SK-MEL-5 (cell line): ENCODE data around the gene WSCD2. TPM values are rescaled to one million over a fixed set of nuclear protein-coding genes. Genes with fewer than 3 reads are reported as not detected.

Experiments used
- DNase-seq: peaks from one replicate; pipeline ENCODE4 v3.0.0-alpha.2; 2016; ENCODE audit warnings: low read depth, low spot score
- in situ Hi-C: cut with HindIII; loops from 2 replicates; pipeline ENCODE4 v1.10.0; 2016; ENCODE audit warnings: low sequenced_read_pairs, high pct_unique_total_duplicates, low pct_unique_long_range_greater_than_20kb
- total RNA-seq: library from RNA; depleted of rRNA; stranded (reverse); fragments of >200 nt; shearing (Covaris generic); gene quantifications from 2 replicates; pipeline ENCODE4 v1.2.3, GENCODE V29; 2014

Gene WSCD2
- total RNA-seq, 1 experiment from 2014 or later = not detected

DNA sequence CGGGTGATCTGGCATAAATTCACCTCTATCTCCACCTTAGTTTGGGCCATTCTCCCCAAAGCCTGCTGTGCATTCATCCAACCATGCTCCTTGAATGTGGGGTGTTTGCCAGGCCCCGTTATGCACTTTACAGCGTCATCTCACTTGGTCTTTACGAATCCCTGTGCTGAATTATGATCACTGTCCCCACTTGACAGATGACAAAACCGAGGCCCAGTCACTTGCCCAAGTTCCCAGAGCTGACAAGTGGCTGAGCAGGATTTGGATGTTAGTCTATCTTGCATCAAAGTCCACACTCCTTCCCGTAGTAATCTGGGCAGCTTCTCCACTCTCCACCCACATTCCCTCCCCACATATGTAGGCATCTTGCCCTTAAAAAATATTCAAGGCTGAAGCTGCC is 44.8 kb downstream of the WSCD2 start:
- in situ Hi-C loops = no loop called here
- no peak for DNase-seq

DNA sequence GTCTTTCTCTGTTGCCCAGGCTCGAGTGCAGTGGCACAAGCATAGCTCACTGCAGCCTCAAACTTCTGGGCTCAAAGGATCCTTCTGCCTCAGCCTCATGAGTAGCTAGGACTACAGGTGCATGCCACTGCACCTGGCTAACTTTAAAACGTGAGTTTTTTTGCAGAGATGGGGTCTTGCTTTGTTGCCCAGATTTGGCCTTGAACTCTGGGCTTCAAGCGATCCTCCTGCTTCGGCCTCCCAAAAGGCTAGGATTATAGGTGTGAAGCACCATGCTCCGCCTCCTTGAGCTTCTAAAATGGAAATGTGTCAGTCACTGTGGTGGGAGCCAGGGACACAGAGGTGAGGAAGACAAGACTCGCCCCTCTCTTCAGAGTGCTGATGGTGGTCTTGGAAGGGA is 45.6 kb downstream of the WSCD2 start:
- in situ Hi-C loops = no loop called here

DNA sequence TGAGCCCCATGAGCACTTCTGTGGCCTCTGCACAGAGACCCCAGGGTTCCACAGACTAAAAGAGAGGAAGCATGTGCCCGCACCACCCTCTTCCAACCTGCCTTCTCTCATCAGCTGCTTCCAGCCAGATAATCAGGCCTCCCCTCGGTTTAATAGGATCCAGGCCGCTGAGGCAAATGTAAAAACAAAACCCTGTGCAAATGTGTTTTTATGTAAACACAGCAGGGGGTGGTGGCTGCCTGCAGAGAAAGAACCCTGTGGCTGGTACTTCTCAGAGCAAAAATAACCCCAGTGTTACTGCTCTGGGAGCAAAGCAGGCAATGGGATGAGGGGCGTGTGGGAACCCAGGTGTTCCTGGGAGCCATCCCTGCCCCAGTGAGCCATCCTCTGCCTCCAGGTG is 46.2 kb downstream of the WSCD2 start:
- in situ Hi-C loops = no loop called here
- no peak for DNase-seq

More for the DNA sequence above, 45.6 kb downstream of the WSCD2 start:
- no peak for DNase-seq

DNA sequence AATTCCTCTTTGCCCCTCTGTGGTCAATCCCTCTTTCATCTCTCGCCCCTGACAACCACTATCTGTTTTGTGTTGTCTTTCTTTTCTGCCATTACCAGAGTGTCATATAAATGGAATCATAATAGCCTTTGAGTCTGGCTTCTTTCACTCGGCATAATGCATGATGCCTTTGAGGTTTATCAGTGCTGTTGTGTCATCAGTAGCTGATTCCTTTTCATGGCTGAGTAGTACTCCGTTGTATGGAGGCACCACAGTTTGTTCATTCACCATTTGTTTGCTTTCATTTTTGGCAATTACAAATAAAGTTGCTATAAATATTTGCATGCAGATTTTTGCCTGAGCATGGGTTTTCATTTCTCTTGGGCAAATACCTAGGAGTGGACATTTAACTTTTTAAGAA is 47.2 kb downstream of the WSCD2 start:
- DNase-seq = no peak
- in situ Hi-C loops = no loop called here

DNA sequence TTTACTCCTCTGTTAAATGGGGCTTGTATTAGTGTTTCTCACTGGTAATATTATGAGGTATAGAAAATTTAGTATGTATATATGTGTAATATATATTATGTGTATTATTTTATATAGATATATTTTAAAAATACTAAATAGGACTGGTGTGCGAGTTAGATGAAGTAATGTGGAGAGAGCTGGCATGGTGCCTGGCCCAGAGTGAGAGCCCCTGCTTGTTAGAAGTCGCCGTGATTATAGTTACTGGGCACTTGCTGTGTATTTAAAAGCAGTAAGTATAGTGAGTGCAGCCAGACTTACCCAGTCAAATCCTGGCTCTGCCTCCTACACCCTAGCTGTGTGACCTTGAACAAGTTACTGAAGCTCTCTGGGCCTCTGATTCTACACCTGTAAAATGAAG is 48.0 kb downstream of the WSCD2 start:
- in situ Hi-C loops = no loop called here
- no peak for DNase-seq

DNA sequence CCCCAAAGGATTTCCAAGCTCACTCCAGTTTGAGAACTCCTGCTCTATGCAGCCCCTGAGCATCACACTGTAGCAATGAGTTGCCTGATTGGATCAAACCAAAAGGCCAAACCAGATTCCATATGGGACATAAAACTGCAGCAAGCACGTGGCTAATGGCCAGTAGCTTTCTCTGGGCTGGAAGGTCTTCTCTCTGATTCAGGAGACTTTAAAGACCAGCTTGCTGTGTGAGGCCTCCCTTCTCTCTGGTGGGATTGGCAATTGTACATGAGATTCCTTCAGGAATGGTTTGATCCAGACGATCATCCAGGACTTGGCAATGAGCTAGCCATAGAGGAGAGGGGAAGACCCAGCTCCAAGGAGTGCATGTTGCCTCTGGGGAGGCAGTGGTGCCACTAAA is 50.2 kb downstream of the WSCD2 start:
- no peak for DNase-seq

DNA sequence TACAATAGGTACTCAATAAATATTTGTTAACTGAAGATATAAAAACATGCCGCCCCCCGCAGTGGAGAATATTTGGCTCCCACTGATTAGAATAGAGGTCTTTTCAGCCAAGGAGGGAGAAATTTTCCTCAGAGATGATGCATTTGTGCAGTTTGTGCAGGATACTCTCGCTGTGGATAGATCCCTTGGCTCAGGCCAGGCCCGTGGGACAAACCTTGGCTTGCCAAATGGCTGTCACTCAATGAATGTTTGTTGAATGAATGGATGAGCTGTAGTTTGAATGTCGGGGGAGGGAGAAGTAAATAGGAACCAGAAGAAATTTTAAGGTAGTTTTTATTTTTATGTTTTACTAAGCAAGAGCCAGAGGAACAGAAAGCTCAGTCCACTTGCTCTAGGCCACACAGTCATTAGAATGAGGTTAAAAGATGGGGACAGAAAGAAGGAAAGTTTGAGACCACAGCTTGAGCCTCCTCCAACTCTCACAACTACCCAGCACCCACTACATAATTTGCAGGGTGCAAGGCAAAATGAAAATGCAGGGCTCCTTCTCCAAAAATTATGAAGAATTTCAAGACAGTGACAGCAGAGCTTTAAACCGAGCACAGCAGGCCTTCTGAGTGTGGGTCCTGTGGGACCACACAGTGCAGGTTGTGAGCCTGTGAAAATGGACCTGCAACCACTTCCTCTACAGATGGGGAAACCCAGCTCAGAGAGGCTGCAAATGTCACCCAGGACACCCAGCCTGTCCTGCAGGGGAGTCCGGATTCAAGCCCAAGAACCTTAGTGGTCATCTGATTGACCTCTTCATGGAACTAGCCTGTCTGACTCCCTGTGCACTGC is 51.4 kb downstream of the WSCD2 start:
- in situ Hi-C loops = no loop called here

More for the DNA sequence above, 50.2 kb downstream of the WSCD2 start:
- in situ Hi-C loops = no loop called here

DNA sequence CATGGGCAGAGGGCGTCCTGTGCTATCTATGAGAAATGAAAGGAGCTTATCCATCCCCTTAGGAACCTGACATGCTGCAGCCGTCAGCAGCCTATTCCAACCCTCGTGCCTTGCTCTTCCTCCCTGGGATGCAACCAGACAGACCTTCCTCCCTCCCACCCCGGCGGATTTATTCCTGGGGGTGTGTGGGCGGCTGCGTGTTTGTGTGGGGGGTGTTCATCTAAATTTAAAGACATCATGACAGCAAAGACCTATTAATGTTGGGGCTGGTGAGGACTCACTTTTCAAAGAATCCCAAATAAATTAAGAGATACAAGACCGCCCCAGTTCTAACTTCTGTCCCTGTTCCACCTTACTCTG is 52.0 kb downstream of the WSCD2 start:
- in situ Hi-C loops = no loop called here
- DNase-seq = no peak

More for the DNA sequence above, 51.4 kb downstream of the WSCD2 start:
- DNase-seq = no peak

DNA sequence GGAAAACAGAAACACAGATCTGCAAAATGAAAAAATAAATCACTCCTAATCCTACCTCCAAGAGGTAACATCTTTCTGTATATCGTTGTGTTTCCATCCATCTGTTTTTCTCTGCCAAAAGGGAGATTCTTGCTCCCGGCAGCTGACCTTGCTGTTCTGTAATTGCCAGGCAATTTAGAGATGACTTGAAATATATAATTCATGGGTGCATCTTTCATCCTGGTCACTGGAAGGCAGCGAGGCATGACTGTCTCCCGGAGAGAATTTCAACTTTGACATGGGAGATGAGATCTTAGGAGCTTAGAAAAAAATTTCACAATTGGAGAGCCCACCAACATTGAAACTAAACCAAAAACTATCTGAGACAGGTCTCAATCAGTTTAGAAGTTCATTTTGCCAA is 53.0 kb downstream of the WSCD2 start:
- in situ Hi-C loops = no loop called here
- DNase-seq = no peak

DNA sequence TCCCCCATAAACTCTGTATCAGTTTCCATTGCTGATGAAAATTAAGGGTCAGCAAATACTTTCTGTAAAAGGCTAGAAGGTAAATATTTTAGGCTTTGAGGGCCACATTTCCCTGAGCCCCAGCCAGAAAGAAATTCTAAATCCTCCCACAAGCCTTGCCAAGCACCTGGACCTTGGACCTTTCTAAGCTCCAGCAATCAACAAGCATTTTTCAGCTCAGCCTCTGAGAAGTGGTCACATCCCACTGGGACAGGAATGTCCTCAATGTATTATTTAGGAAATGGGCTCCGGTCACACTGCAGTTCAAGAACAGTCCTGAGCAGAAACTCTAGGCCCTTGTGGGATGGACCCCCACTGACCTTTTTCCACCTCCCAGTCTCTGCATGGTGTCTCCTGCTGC is 55.9 kb downstream of the WSCD2 start:
- in situ Hi-C loops = no loop called here
- DNase-seq = no peak

DNA sequence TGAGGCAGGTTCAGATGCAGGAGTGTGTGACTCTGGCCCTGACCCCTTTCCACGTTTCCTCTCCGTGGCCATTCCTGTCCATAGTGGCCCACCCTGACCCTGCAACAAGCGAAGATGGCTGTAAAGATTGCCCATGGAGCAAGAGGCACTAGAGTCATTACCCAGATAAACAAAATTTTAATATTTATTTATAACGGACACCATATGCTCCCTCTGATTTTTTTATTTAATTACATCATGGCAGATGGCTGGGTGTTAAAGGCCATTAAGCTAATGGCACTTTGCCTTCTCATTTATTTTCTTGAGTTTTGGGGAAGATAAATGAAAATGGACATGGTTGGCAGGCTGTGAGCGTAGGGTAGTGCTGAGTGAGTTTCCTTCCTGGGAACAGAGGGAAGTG is 58.7 kb downstream of the WSCD2 start:
- no peak for DNase-seq
- in situ Hi-C loops = no loop called here

DNA sequence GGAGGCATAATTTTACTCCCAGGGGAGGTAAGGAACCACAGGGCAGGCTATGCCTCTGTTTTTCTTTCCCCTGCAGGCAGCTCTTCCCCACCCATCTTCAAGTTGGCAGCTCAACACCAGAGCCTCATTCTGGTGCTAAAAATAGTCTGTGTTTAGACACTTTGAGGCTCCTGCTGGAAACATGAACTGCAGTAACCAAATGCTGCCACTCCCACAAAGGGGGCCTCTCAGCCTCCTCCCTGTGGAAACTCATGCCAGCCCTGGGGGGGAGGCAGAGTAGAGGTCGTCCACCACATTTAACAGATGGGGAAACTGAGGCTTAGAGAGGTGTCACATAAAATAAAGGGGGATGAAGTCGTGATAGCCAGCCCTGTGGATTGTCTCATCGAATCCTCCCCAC is 61.4 kb downstream of the WSCD2 start:
- in situ Hi-C loops = no loop called here
- no peak for DNase-seq

DNA sequence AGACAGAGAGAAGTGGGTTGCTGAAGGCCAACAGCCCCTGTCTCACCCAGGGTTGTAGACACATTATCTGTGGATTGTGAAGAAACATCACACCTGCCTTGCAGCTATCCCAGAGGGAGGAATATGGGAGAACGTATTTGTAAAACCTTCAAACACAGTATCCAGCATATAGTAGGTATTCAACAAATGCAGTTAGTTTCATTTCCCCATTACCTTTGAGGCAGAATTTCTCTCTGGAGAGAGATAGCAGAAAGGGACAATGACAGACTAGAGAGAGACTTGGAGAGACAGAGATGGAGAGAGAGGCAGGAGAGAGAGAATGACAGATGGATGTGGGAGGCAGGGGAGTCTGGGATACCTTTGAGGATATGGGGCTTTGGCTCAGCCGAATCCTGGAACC is 62.0 kb downstream of the WSCD2 start:
- no peak for DNase-seq
- in situ Hi-C loops = no loop called here

DNA sequence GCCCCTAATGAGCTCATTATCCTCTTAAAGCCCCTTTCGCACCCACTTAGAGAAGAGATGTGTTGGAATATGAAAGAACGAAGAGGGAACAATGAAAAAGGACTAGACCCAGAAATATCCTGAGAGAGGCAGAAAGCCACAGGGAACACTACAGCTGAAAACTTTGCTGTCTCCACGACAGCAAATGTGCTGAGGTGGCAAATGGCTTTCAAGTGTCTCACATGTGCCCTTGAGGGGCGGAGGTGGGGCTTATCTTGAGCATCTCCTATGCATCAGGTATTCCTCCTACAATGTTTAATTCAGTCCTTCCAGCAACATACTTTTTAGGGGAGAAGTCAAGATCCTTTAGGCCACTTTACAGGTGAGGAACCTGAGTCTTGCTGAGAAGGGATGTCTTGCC is 62.9 kb downstream of the WSCD2 start:
- in situ Hi-C loops = no loop called here
- no peak for DNase-seq

DNA sequence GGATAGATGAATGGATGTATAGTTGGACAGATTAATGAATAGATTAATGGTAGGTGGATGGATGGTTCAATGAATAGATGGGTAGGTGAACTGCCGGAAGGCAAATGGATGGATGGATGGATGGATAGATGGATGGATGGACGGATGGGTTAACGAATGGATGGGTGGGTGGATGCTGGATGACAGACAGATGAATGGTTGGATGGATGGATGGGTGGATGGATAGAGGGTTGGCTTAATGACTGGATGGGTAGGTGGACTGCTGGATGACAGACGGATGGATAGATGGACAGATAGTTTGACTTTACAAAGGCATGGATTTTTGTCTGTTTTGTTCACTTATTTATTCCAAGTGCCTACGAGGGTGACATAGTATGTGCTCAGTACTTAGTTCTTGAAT is 64.4 kb downstream of the WSCD2 start:
- no peak for DNase-seq
- in situ Hi-C loops = no loop called here

DNA sequence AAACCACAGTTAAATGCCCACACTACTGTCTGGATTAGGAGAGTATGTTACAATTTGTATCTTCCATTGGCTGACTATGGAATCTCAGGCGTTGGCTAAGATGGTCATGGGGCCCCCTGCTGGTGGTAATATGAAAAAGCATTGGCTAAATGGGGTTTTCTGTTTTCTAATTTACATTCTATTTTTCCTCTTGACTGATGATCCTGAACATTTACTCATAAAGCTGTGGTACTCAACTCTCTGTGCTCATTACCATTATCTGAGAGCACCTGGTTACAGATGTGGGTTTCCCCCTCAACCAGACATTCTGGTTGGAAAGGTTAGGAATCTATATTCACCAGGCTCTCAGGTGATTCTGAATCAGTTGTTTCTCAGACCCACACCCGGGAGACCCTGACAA is 64.8 kb downstream of the WSCD2 start:
- peak; percentile 61 for DNase-seq
- in situ Hi-C loops = no loop called here

DNA sequence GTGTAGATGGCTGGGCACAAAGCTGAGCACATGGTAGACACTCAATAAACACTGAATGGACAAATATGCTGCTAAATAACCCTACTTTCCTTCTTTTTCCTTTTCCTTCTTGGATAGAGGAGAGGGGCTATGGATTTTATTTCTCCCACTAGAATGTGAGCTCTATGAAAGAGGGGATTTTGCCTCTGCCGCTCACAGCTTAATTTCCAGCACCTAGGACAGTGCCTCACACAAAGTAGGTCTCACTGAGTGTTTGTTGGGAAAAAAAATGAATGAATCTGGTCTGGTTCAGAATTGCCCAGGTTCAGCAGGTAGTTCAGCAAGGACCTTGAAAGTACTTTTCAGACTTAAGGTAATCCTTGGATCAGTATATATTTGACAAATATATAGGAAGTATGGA is 65.5 kb downstream of the WSCD2 start:
- DNase-seq = no peak
- in situ Hi-C loops = no loop called here

DNA sequence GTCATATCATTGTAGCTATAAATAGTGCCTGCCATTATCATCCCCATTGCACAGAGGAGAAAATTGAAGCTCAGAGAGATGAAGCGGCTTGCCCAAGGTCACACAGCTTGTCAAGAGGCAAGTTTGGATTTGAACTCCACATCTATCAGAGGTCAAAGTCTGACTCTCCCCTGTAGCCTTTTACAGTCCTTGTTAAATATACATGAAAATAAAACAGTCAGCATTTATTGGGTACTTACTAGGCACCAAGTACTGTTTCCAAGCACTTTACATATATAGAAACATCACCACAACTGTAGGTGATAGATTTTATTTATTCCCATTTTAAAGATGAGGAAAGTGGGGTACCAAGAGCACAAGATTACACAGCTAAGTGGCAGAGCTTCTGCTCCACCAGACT is 67.2 kb downstream of the WSCD2 start:
- in situ Hi-C loops = loop anchor here (5.0 kb wide), 1 partner anchor 36 kb away; no protein-coding TSS in a partner anchor
- DNase-seq = no peak

DNA sequence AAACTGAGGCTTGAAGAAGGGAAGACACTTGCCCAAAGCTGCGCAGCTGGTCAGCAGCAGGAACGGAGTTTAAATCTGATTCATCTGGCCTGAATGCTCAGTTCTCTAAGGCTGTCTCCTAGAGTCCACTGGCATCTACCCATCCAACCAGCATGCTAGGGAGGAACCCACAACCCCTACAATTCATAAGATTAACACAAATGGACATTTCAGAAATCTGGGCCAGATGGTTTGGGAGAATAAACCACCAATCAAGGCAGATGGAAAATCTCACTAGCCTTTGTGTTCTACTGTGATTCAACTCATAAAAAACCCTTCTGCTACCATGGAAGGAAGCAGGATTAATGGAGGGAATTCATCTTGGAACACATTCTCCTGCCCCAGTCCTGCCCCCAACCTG is 67.8 kb downstream of the WSCD2 start:
- in situ Hi-C loops = loop anchor here (5.0 kb wide), 1 partner anchor 35 kb away; no protein-coding TSS in a partner anchor
- DNase-seq = no peak
